ENCODE data around the gene HS6ST3.
"Not testable (repeated sequence)": the region's sequence is repeated elsewhere in the genome, so short reads cannot be mapped to it uniquely, and the experiment has no call there.

HS6ST3 gene

GRCh38 chr13:96089749-96090239 lies at the start of gene HS6ST3:
Gene HS6ST3, plus strand, starts transcription at chr13:96090107.
- no peak for DNase-seq (ENCODE audit: low read depth)

- DNase-seq (ENCODE audit: low read depth), result no peak
Observed at GRCh38 chr13:96041326-96042110, 48.4 kb upstream of the HS6ST3 start.

GRCh38 chr13:96044238-96044637 lies 45.7 kb upstream of the HS6ST3 start:
- no peak for DNase-seq (ENCODE audit: low read depth)

GRCh38 chr13:96046449-96047126 lies 43.3 kb upstream of the HS6ST3 start:
- DNase-seq (ENCODE audit: low read depth), result not testable (repeated sequence)

- DNase-seq (ENCODE audit: low read depth), result not testable (repeated sequence)
Observed at GRCh38 chr13:96050955-96051354, 39.0 kb upstream of the HS6ST3 start.

GRCh38 chr13:96051491-96051890 lies 38.4 kb upstream of the HS6ST3 start:
- not testable (repeated sequence) for DNase-seq (ENCODE audit: low read depth)

- DNase-seq (ENCODE audit: low read depth), result not testable (repeated sequence)
Observed at GRCh38 chr13:96051946-96052345, 38.0 kb upstream of the HS6ST3 start.

GRCh38 chr13:96052656-96053002 lies 37.3 kb upstream of the HS6ST3 start:
- DNase-seq (ENCODE audit: low read depth), result no peak

- no peak for DNase-seq (ENCODE audit: low read depth)
Observed at GRCh38 chr13:96053003-96053703, 36.8 kb upstream of the HS6ST3 start, which contains the start of gene UGGT2. Gene UGGT2, minus strand, starts transcription at chr13:96053401. Its CDS starts 89 bp downstream, at chr13:96053312.

- no peak for DNase-seq (ENCODE audit: low read depth)
Observed at GRCh38 chr13:96065849-96066248, 24.1 kb upstream of the HS6ST3 start.

- DNase-seq (ENCODE audit: low read depth), result no peak
Observed at GRCh38 chr13:96068729-96069128, 21.2 kb upstream of the HS6ST3 start.

- no peak for DNase-seq (ENCODE audit: low read depth)
Observed at GRCh38 chr13:96071504-96071903, 18.4 kb upstream of the HS6ST3 start.

- no peak for DNase-seq (ENCODE audit: low read depth)
Observed at GRCh38 chr13:96072392-96072791, 17.5 kb upstream of the HS6ST3 start.

- no peak for DNase-seq (ENCODE audit: low read depth)
Observed at GRCh38 chr13:96075953-96076543, 13.9 kb upstream of the HS6ST3 start.

- DNase-seq (ENCODE audit: low read depth), result no peak
Observed at GRCh38 chr13:96080676-96081075, 9.2 kb upstream of the HS6ST3 start.

- DNase-seq (ENCODE audit: low read depth), result no peak
Observed at GRCh38 chr13:96081888-96082287, 8.0 kb upstream of the HS6ST3 start.

GRCh38 chr13:96082640-96083039 lies 7.3 kb upstream of the HS6ST3 start:
- no peak for DNase-seq (ENCODE audit: low read depth)

- DNase-seq (ENCODE audit: low read depth), result no peak
Observed at GRCh38 chr13:96086736-96087135, 3.2 kb upstream of the HS6ST3 start.

- no peak for DNase-seq (ENCODE audit: low read depth)
Observed at GRCh38 chr13:96089139-96089538, 768 bp upstream of the HS6ST3 start.

- DNase-seq (ENCODE audit: low read depth), result no peak
Observed at GRCh38 chr13:96090240-96091101, 564 bp downstream of the HS6ST3 start.

All from activated T-helper 1 cell treated with Interleukin-2 at 50 U/mL for 16 hours (primary cell).